ENCODE data around the gene SPATA2L. TPM values are rescaled to one million over a fixed set of nuclear protein-coding genes. Genes with fewer than 3 reads are reported as not detected.

Gene SPATA2L
- total and polyA plus RNA-seq, 7 experiments from 2014 or later, result 7.0 to 32.2 (median 12.0) TPM

GRCh38 chr16:89732142-89732917 lies 30.8 kb upstream of the SPATA2L start:
- intact Hi-C loops (cut with micrococcal nuclease), result no loop called here
- ChIA-PET POLR2A (interaction anchor here (0.6 to 11.0 kb wide), 5 partner anchors 7 to 75 kb away, joined by 3 to 156 read pairs (median 3); partner anchors contain the start of gene CHMP1A), CTCF (interaction anchor here (0.5 to 1.1 kb wide), 2 partner anchors 33 to 54 kb away, joined by 3 to 6 read pairs; no protein-coding TSS in a partner anchor)
- peak overlapping the region; percentile 29 to 89 (median 59) for H3K27ac Mint-ChIP-seq
- DNase-seq, result no peak
- peaks cover 38 to 50% of the 10 kb centered on the region in 2 donors for H3K4me1 ChIP-seq (ENCODE audit: control insufficient read depth in 2 of 2, insufficient read depth in 2 of 2, low read length in 2 of 2)
- H3K9me3 Mint-ChIP-seq, result no peaks in the 10 kb centered on the region
- H3K4me3 Mint-ChIP-seq, result peak overlapping the region in 6 of 10 donors; percentile 6 to 52 (median 28)
- peaks cover 14 to 83% (median 49%) of the 10 kb centered on the region in 7 donors for H3K4me1 Mint-ChIP-seq
- H3K4me3 ChIP-seq (ENCODE audit: low read length), result no peak overlapping the region
- no peak overlapping the region for H3K27ac ChIP-seq (ENCODE audit: low read depth, low read length)
- peaks cover 0 to 50% (median 29%) of the 10 kb centered on the region in 5 donors for H3K36me3 Mint-ChIP-seq
- ATAC-seq, result no peak
- H3K27me3 ChIP-seq (ENCODE audit: control insufficient read depth in 2 of 2, insufficient read depth in 2 of 2, low read length in 2 of 2), result no peaks in the 10 kb centered on the region
- H3K9me3 ChIP-seq (ENCODE audit: control insufficient read depth in 2 of 3, low read length in 3 of 3), result no peaks in the 10 kb centered on the region
- no peaks in the 10 kb centered on the region for H3K27me3 Mint-ChIP-seq
- H3K36me3 ChIP-seq (ENCODE audit: control insufficient read depth in 2 of 3, insufficient read depth in 3 of 3, low read length in 3 of 3), result peaks cover 29 to 97% (median 67%) of the 10 kb centered on the region in 3 experiments

- Mint-ChIP-seq H3K9me3 (no peaks in the 10 kb centered on the region), H3K4me1 (peaks cover 20 to 83% (median 48%) of the 10 kb centered on the region in 7 donors), H3K27ac (peak overlapping the region in 4 of 9 donors; percentile 30 to 85 (median 52)), H3K4me3 (no peak overlapping the region), H3K36me3 (peaks cover 0 to 54% (median 28%) of the 10 kb centered on the region in 5 donors), H3K27me3 (no peaks in the 10 kb centered on the region)
- no peak for DNase-seq
- ChIA-PET CTCF (no interaction called here), POLR2A (no interaction called here)
- Histone ChIP-seq H3K27me3 (ENCODE audit: control insufficient read depth in 2 of 2, insufficient read depth in 2 of 2, low read length in 2 of 2) (no peaks in the 10 kb centered on the region), H3K4me3 (ENCODE audit: low read length) (no peak overlapping the region), H3K9me3 (ENCODE audit: control insufficient read depth in 2 of 3, low read length in 3 of 3) (no peaks in the 10 kb centered on the region), H3K4me1 (ENCODE audit: control insufficient read depth in 2 of 2, insufficient read depth in 2 of 2, low read length in 2 of 2) (peaks cover 44 to 52% of the 10 kb centered on the region in 2 donors), H3K36me3 (ENCODE audit: control insufficient read depth in 2 of 3, insufficient read depth in 3 of 3, low read length in 3 of 3) (peaks cover 29 to 95% (median 62%) of the 10 kb centered on the region in 3 experiments), H3K27ac (ENCODE audit: low read depth, low read length) (peak overlapping the region; percentile 31)
- ATAC-seq, result no peak
- intact Hi-C loops (cut with micrococcal nuclease), result no loop called here
Measured at GRCh38 chr16:89730610-89731234, 29.2 kb upstream of the SPATA2L start.

- H3K27ac Mint-ChIP-seq, result peak overlapping the region in 6 of 9 donors; percentile 23 to 82 (median 45)
- H3K4me1 Mint-ChIP-seq, result peaks cover 20 to 78% (median 43%) of the 10 kb centered on the region in 7 donors
- H3K9me3 Mint-ChIP-seq, result no peaks in the 10 kb centered on the region
- peaks cover 0 to 49% (median 24%) of the 10 kb centered on the region in 5 donors for H3K36me3 Mint-ChIP-seq
- H3K36me3 ChIP-seq (ENCODE audit: control insufficient read depth in 2 of 3, insufficient read depth in 3 of 3, low read length in 3 of 3), result peaks cover 29 to 94% (median 58%) of the 10 kb centered on the region in 3 experiments
- H3K27me3 Mint-ChIP-seq, result no peaks in the 10 kb centered on the region
- no peaks in the 10 kb centered on the region for H3K9me3 ChIP-seq (ENCODE audit: control insufficient read depth in 2 of 3, low read length in 3 of 3)
- H3K4me1 ChIP-seq (ENCODE audit: control insufficient read depth in 2 of 2, insufficient read depth in 2 of 2, low read length in 2 of 2), result peaks cover 49 to 57% of the 10 kb centered on the region in 2 donors
- no peak for DNase-seq
- no peak overlapping the region for H3K4me3 ChIP-seq (ENCODE audit: low read length)
- POLR2A ChIA-PET, result interaction anchor here (1.3 to 1.5 kb wide), 2 partner anchors 9 to 13 kb away, joined by 3 to 4 read pairs; no protein-coding TSS in a partner anchor
- no peaks in the 10 kb centered on the region for H3K27me3 ChIP-seq (ENCODE audit: control insufficient read depth in 2 of 2, insufficient read depth in 2 of 2, low read length in 2 of 2)
- H3K4me3 Mint-ChIP-seq, result peak overlapping the region in 2 of 10 donors; percentile 29 to 33
- peak overlapping the region; percentile 31 for H3K27ac ChIP-seq (ENCODE audit: low read depth, low read length)
- intact Hi-C loops (cut with micrococcal nuclease), result loop anchor here (10.0 kb wide), 2 partner anchors 1025 to 1275 kb away; partner anchors contain the start of genes CTU2 (in 1 of the 2), RNF166 (in 1 of the 2) and ZFPM1 (in 1 of the 2)
- no peak for ATAC-seq
- CTCF ChIA-PET, result no interaction called here
Measured at GRCh38 chr16:89729863-89730593, 28.5 kb upstream of the SPATA2L start.

GRCh38 chr16:89729293-89729692 lies 27.8 kb upstream of the SPATA2L start:
- intact Hi-C loops (cut with micrococcal nuclease), result loop anchor here (10.0 kb wide), 2 partner anchors 1024 to 1274 kb away; partner anchors contain the start of genes CTU2 (in 1 of the 2), RNF166 (in 1 of the 2) and ZFPM1 (in 1 of the 2)
- H3K4me1 ChIP-seq (ENCODE audit: control insufficient read depth in 2 of 2, insufficient read depth in 2 of 2, low read length in 2 of 2), result peaks cover 56 to 62% of the 10 kb centered on the region in 2 donors
- no peak for ATAC-seq
- Mint-ChIP-seq H3K36me3 (peaks cover 0 to 42% (median 23%) of the 10 kb centered on the region in 5 donors), H3K9me3 (no peaks in the 10 kb centered on the region), H3K27me3 (no peaks in the 10 kb centered on the region), H3K27ac (peak overlapping the region in 5 of 9 donors; percentile 14 to 52 (median 41)), H3K4me3 (peak overlapping the region in 1 of 10 donors; percentile 33), H3K4me1 (peaks cover 20 to 78% (median 43%) of the 10 kb centered on the region in 7 donors)
- CTCF ChIA-PET, result interaction anchor here (0.6 kb wide), 1 partner anchor 29 kb away, joined by 3 read pairs; no protein-coding TSS in a partner anchor
- peaks cover 29 to 90% (median 55%) of the 10 kb centered on the region in 3 experiments for H3K36me3 ChIP-seq (ENCODE audit: control insufficient read depth in 2 of 3, insufficient read depth in 3 of 3, low read length in 3 of 3)
- POLR2A ChIA-PET, result interaction anchor here (1.3 to 1.5 kb wide), 2 partner anchors 10 to 14 kb away, joined by 3 to 4 read pairs; no protein-coding TSS in a partner anchor
- no peak overlapping the region for H3K4me3 ChIP-seq (ENCODE audit: low read length)
- no peak for DNase-seq
- no peaks in the 10 kb centered on the region for H3K27me3 ChIP-seq (ENCODE audit: control insufficient read depth in 2 of 2, insufficient read depth in 2 of 2, low read length in 2 of 2)
- no peaks in the 10 kb centered on the region for H3K9me3 ChIP-seq (ENCODE audit: control insufficient read depth in 2 of 3, low read length in 3 of 3)
- no peak overlapping the region for H3K27ac ChIP-seq (ENCODE audit: low read depth, low read length)

GRCh38 chr16:89727406-89728120 lies 26.1 kb upstream of the SPATA2L start:
- Mint-ChIP-seq H3K36me3 (peaks cover 5 to 44% (median 29%) of the 10 kb centered on the region in 5 donors), H3K27me3 (no peaks in the 10 kb centered on the region), H3K9me3 (no peaks in the 10 kb centered on the region), H3K27ac (peak overlapping the region in 8 of 9 donors; percentile 69 to 93 (median 76)), H3K4me1 (peaks cover 31 to 79% (median 50%) of the 10 kb centered on the region in 7 donors), H3K4me3 (peak overlapping the region; percentile 58 to 92 (median 74))
- Histone ChIP-seq H3K27ac (ENCODE audit: low read depth, low read length) (peak overlapping the region; percentile 40), H3K4me1 (ENCODE audit: control insufficient read depth in 2 of 2, insufficient read depth in 2 of 2, low read length in 2 of 2) (peaks cover 57 to 59% of the 10 kb centered on the region in 2 donors), H3K4me3 (ENCODE audit: low read length) (no peak overlapping the region), H3K36me3 (ENCODE audit: control insufficient read depth in 2 of 3, insufficient read depth in 3 of 3, low read length in 3 of 3) (peaks cover 19 to 85% (median 39%) of the 10 kb centered on the region in 3 experiments), H3K9me3 (ENCODE audit: control insufficient read depth in 2 of 3, low read length in 3 of 3) (no peaks in the 10 kb centered on the region), H3K27me3 (ENCODE audit: control insufficient read depth in 2 of 2, insufficient read depth in 2 of 2, low read length in 2 of 2) (no peaks in the 10 kb centered on the region)
- ChIA-PET CTCF (no interaction called here), POLR2A (interaction anchor here (0.7 to 6.7 kb wide), 2 partner anchors 11 to 58 kb away, joined by 3 to 156 read pairs; no protein-coding TSS in a partner anchor)
- ATAC-seq, result no peak
- DNase-seq, result no peak
- intact Hi-C loops (cut with micrococcal nuclease), result loop anchor here (10.0 kb wide), 2 partner anchors 1023 to 1273 kb away; partner anchors contain the start of genes CTU2 (in 1 of the 2), RNF166 (in 1 of the 2) and ZFPM1 (in 1 of the 2)

Measured in naive thymus-derived CD4-positive, alpha-beta T cell (primary cell).